Breast epithelium (tissue), 3 donors: ENCODE measurements around the gene GLRA1.

Experiments
- POLR2A ChIP-seq: fragments of 450-650 bp; IDR thresholded peaks from one replicate; pipeline ENCODE4 v1.6.1; 2016; ENCODE audit warnings: antibody characterized with exemption, mild to moderate bottlenecking, moderate library complexity
- TF ChIP-seq, protein P1 (sequence below), 3 donors: fragments of 450-650 bp; IDR thresholded peaks; one replicate each; pipeline ENCODE4 v1.5.1; 2016 to 2017; ENCODE audit warnings: antibody characterized with exemption in 3 of 3, mild to moderate bottlenecking in 3 of 3, moderate library complexity in 3 of 3

DNA sequence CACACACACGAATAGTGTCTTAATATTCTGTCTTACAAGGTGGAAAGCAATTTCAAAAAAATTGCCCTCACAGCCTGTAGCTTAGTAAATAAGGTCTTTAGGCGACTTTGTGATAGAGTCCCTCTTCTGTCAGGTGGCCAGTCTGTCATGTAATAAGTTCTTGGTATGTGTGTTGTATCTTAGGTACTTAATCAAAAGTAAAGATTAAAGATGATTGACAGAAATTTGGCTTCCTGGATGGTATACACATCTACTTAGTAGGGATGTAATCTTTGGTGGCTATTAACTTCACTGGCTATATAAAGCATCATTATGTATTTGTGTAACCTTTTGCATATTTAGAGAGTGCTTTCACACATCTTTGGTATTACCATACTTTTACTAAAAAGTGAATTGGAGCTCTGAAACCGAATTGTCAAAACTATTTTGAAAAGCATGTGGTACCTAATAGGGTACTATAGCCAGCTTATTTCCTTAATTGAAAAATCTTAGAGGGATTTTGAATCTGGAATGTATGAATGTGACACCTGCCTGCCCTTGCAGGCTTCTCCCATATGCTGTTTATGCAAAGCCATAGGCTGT is 149.5 kb downstream of the GLRA1 start:
- TF ChIP-seq, protein P1, sequence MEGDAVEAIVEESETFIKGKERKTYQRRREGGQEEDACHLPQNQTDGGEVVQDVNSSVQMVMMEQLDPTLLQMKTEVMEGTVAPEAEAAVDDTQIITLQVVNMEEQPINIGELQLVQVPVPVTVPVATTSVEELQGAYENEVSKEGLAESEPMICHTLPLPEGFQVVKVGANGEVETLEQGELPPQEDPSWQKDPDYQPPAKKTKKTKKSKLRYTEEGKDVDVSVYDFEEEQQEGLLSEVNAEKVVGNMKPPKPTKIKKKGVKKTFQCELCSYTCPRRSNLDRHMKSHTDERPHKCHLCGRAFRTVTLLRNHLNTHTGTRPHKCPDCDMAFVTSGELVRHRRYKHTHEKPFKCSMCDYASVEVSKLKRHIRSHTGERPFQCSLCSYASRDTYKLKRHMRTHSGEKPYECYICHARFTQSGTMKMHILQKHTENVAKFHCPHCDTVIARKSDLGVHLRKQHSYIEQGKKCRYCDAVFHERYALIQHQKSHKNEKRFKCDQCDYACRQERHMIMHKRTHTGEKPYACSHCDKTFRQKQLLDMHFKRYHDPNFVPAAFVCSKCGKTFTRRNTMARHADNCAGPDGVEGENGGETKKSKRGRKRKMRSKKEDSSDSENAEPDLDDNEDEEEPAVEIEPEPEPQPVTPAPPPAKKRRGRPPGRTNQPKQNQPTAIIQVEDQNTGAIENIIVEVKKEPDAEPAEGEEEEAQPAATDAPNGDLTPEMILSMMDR (IDR thresholded peaks at IDR 0.05), result no peak
- no peak for TF ChIP-seq POLR2A
